OCI-LY1 (cell line): ENCODE data around the gene TJP3.

ENCODE experiments used
- EZH2 ChIP-seq: fragments of 200-600 bp; sonication (generic), shearing (Covaris generic); IDR thresholded peaks from 2 replicates; pipeline ENCODE4 v1.8.0; 2017; ENCODE audit warnings: borderline replicate concordance, mixed run types, mild to moderate bottlenecking, antibody characterized with exemption, low read length, moderate library complexity, mixed read lengths
- TF ChIP-seq, protein P1 (sequence below): fragments of 200-600 bp; sonication (generic), shearing (Covaris generic); IDR thresholded peaks from 2 replicates; pipeline ENCODE4 v1.5.1; 2017; ENCODE audit warnings: mild to moderate bottlenecking, antibody characterized with exemption, low read length, moderate library complexity, mixed read lengths

DNA sequence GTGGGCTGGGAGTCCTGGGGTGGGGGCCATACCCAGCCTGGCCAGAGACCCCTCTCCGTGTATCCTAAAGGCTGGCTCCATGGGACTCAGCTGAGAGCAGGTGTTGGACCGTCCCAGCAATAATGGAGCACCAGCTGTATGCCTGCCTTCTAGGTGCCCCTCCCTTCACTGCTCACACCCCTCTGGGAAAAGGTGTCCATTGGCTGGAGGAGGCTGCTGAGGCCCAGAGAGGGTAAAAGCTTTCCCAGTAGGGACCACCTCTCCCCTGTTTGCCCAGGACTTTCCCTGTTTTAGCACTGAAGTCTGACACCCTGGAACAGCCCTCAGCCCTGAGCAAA lies 67.2 kb downstream of the TJP3 start:
- TF ChIP-seq, protein P1, sequence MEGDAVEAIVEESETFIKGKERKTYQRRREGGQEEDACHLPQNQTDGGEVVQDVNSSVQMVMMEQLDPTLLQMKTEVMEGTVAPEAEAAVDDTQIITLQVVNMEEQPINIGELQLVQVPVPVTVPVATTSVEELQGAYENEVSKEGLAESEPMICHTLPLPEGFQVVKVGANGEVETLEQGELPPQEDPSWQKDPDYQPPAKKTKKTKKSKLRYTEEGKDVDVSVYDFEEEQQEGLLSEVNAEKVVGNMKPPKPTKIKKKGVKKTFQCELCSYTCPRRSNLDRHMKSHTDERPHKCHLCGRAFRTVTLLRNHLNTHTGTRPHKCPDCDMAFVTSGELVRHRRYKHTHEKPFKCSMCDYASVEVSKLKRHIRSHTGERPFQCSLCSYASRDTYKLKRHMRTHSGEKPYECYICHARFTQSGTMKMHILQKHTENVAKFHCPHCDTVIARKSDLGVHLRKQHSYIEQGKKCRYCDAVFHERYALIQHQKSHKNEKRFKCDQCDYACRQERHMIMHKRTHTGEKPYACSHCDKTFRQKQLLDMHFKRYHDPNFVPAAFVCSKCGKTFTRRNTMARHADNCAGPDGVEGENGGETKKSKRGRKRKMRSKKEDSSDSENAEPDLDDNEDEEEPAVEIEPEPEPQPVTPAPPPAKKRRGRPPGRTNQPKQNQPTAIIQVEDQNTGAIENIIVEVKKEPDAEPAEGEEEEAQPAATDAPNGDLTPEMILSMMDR = no peak
- TF ChIP-seq EZH2 = no peak
